GM19324 (cell line): ENCODE measurements around the gene MAP1B.
"Not testable (repeated sequence)": the region's sequence is repeated elsewhere in the genome, so short reads cannot be mapped to it uniquely, and the experiment has no call there.

Experiments
- ATAC-seq: cut with Tn5 transposase; IDR thresholded peaks from one replicate; pipeline ENCODE4 v1.9.1; 2021; ENCODE audit warnings: mild to moderate bottlenecking, moderate library complexity; ENCODE audit not compliant: unreplicated experiment, low FRiP score

Gene MAP1B

DNA sequence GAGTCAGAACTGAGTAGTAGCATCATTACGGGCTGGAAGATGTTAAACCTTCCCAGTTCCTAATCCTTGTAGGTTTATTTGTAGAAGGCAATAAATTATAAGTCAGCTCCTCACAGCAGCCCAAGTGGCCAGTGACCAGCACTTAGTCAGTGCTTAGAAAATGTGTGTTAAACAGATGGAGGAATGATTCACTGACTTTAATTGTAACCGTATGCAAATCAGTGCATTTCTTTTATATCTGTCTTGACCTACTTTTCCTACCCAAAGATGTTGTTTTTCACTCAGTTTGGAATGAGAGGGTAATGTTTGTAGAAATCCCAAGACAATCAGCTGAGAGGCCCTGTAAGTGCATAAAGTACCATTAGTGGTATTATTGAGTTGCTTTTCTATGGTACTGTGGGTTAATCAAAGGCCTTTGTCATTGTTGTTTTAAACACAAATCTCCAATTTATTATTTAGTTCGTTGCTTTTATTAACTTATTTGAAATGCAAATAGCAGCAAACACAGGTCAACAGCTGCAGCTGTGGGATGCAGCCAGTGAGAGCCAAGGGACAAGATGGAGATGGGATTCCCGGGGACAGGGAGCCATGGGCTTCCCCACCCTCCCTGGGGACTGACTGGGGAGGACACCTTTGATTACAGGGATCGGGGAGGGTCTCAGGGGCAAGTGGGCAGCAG is 49.8 kb downstream of the MAP1B start:
- no peak for ATAC-seq

DNA sequence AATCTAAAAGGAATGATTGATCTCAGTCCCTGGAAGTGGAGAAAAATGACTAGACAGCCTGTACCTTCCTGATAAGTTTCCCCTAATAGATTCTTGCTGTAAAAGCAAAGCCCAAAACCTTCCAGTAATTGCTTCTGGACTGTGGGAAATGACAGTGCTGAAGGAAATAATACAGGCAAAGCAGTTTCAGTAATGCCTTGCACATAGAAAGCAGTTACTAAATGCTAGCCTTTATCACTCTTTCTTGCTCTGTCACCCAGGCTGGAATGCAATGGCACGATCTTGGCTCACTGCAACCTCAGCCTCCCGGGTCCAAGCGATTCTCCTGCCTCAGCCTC is 50.3 kb downstream of the MAP1B start:
- no peak for ATAC-seq

DNA sequence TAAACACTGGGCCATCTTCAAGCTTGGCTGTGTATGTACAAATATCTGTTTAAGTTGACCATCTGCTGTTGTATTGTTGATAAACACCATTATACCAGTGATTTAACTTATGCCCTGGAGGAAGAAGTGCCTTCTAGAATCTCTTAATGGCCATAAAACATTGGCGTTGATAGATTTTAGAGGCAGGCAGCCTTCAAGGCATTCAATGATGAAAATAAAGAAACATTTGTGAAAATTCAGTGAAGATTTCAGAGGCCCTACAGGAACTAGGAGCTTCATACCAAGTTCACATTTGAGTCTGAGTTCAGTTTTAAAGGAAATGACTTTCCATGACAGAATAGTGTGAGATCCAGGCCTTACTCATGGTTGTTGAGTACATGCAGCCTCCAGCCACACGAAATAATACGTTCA is 52.2 kb downstream of the MAP1B start:
- ATAC-seq: no peak

DNA sequence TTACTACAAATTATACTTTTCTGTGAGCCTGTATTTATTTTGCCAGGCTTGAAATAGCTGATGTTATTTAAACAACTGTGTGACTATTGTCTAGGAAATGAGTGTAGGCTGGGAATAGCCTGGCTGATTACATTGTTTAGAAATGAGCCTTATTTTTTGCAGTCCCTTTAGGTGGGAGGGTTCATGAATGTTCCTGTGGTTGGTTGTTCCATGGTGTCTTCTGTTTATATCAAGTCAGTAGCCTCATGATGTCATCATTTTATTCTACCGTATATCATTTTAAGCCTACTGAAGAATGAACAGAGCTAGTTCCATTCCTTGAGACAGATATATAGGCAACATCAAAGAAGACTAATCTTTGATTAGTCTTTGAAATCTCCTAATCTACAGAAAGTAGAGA is 53.1 kb downstream of the MAP1B start:
- no peak for ATAC-seq

DNA sequence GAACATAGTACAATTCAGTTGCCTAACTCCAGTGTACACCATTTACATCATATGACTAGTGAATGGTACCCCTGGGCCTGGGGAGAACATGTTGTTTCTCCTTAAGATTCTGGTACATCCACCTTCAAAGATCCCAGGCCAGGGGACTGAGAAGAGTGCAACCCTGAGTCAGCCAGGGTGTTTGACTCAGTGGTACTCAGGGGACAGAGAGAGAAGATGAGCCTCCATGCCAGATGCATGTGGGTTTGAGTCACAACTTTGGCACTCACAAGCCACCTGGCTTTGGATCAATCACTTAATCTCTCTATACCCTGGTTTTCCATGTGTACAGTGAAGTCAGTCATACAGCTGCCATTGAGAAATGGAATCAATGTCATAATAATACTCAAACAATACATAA is 53.7 kb downstream of the MAP1B start:
- no peak for ATAC-seq

DNA sequence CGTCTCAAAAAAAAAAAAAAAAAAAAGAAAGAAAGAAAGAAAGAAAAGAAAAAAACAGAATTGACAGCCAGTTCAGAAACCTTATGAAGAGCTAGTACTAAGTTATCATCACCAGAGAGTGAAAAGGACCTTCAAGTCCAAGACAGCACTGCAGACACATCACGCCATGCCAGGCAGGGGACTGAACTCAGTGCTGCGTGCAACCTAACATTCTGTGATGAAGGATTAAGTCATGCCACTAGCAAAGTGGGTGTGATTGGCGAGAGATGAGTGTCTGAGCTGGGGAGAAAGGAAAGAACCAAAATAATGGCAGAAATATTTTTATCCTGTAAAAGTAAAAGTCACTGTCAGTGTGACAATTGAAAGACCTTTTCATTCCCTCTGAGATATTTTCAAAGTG is 54.7 kb downstream of the MAP1B start:
- no peak for ATAC-seq

DNA sequence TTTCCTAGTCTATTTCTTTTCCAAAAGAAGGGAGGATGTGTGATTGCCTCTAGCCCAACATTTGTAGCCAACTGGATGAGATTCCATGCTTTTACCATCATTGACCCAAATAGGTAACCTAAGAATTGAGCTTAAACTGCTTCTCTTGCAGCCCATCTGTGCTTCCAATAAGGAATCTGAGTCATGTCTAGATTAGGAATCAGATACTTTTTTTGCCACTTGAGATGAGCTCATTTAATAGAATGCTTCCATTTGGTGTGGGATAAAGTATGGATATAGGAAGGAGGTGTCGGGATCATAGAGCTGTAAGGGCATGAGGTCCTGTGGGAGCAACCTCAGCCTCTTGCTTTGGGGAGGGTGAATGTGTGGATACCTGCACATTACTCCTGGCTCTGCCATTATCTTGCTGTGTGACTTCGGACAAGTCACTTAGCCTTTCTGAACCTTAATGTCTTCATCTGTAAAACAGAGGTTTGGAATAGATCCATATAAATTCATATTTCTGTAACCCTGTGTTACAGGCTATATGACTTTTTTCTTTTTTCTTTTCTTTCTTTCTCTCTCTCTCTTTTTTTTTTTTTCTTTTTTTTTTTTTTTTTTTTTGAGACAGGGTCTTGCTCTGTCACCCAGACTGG is 56.2 kb downstream of the MAP1B start:
- ATAC-seq: no peak

DNA sequence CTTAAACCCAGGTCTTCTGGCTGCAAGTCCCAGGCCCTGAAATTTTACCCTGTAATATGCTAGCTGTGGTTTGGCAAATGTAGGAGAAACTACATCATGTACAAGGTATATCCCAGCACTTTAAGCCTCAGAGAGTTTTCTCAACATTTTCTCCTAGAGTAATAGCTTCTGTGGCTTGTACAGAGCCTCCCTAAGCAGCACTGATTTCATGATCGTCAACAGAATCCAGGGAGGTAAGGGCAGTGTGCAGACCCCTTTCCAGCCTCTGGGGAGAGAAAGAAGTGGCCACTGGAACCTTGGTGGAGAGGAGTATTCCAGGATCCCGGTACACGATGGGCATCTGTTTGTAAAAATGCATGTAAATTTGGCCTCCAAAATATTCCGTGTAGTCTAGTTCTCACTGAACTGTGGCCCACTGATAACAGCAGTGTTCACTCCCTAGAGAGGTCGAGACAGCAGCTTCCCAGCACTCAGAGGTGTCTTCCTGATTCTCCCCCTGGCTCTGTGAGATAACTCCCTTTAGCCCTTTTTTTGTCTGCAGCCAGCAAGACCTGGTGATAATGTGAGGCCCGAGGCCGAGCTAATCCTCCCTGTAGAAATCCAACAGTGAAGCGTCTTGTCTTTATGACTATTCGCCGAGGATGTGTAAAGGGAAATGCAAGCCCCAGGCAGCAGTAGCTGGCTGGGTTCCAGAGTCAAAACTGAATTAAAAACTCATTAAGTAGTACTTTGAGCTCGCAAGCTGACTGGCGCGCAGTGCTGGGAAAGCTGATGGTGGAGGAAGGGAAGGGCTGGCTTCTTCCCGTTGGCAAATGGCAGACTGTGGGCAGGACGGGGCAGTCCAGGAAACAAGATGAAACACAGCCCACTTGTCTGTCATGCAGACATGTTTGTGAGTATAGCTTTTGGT is 59.0 kb downstream of the MAP1B start:
- ATAC-seq: no peak

DNA sequence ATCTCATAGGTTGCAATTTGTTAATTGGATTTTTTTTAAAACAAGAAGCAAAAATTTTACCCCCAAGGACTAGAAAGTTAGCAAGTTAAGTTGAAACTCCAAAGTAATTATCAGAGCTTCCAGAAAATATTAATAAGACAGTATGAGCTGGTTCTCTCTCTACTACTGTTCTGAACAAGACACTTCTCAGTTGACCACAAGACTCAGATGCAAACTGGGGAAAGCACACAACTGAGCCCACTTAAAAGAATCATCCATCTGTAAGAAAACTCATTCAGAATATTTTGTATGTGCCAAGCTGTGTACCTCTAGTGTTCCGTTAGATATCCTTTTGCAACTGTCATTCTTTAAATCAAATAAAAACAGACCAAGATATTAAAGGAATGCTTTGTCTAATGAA is 60.0 kb downstream of the MAP1B start:
- ATAC-seq: no peak

DNA sequence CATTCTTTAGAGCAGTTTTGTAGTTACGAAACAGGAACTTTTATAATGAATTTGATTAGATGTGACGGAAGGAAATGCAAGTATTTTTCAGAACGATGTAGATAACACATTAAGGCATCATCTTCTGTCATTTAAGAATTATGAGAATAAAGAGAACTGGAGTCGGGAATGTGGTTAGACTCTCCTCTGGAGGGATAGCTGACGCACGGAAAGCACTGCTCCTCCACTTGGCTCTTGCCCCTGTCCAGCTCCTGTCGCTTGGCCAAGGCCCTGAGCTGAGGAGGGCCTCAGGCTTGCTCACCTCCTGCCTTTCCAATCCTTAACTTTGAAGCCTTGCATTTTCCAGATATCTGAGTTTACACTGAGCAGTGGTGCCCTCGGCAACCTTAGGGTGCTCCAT is 60.5 kb downstream of the MAP1B start:
- ATAC-seq: no peak

DNA sequence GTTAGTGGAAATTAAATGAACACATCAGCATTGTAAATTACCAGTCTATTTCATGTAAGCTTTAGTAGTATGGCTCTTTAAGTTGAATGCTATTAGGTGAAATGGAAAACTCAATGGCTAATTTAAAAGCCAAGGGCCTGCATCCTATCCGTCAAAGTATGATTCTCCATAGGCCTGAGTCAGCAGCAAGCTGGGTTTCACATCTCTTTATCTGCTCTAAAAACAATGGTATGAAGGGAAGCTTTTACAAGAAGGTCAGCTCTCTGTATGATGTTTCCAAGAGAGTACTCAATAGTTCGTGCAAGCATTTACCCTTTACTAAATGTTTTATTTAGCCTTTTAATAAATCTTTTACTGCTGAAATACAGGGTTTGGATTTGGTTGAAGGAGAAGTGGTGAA is 62.8 kb downstream of the MAP1B start:
- no peak for ATAC-seq

DNA sequence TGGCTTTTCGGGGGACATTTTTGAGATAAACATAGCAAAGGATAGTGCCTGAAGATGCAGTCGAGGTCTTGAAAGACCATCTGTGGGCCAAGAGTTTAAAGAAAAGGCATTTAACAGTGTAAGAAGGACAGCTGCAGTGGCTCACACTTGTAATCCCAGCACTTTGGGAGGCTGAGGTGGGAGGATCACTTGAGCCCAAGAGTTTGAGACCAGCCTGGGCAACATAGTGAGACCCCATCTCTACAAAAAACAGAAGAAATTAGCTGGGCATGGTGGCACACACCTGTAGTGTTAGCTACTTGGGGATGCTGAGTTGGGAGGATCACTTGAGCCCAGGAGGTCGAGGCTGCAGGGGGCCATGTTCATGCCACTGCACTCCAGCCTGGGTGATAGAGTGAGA is 63.9 kb downstream of the MAP1B start:
- not testable (repeated sequence) for ATAC-seq

DNA sequence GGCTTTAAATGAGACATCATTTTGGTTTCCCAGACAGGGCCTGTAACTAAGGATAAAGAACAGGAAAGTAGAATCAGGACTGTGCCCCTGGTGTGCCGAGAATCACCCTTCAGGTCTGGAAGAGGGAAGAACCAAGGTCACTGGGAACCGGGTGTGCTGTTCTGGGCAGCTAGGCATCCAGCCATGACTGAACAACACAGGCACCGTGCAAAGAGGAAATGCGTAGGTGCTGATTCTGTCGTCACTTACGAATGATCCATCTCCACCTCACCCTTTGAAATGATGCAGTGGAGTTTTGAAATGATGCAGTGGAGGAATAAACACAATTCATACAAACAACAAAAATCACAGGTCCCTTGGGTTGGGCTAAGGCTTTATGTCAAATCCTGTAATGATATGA is 64.4 kb downstream of the MAP1B start:
- no peak for ATAC-seq

DNA sequence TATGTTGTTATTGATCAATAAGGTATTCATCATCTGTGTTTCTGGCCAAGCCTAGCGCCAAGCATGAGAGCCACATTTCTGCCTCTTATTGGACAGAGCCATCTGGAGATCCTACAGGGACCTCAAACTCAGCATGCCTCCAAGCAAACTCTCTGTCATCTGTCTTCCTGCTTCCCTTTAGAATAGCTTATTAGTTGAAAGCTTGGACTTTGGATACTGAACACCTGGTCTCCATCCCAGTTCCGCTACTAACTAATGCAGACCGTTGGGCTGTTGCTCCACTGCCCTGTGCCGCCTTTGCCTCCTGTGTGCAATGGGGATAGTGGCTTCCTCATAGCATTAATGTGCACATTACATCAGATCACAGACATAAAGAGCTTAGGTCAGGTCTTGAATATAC is 65.5 kb downstream of the MAP1B start:
- no peak for ATAC-seq

DNA sequence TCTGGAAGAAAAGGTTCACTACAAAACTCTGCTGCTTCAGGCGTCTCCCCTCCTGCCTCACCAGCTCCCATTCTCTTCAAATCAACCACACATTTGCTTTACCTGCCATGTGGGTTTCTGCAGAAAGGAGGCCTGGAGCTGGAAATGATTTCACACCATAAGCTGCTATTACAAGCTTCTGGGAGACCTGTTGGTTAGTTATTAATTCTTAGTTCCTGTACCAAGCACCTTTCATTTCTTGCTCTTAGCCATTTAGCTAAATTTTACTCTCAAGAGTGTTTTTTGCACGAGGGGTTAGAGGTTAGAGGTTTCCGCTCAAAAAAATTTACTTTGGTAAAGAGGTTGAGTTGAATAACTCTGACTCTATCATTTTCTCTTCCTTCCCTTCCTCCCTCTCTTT is 70.3 kb downstream of the MAP1B start:
- no peak for ATAC-seq

DNA sequence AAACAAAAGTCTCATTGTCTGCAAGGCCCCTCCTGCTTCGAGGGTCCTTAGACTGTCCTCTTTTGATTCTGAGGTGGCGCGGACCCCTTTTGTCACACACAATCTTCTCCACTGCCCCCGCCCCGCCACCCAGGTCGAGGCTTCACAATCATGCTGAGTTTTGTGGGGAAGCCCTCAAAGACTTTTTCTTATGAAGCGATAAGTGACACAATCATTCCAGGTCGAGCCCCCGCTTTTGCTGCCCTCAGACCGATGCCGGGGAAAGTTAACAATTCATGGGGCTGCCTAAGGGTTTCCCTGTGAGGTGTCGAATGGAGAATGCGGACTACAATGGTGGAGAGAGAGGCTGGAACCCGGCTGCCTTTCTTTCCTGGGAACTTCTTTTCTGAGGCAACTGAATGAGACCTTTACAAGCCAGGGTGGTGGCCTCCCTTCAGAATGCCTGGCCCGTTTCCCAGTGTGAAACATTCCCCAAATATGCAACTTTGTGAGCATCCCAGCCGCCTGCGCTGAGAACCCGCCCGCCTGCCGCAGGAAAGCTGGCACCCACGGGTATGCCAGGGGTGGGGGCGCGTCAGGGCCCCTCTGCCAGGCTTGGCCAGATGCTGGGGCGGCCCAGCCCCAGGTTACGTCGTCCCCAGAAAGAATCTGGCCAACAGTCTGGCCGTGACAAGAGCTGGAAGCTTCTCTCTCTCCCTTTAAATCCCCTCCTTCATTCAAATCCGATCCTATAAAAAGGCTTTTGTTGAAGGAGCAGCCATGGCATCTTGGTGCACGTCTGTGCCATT is 71.9 kb downstream of the MAP1B start:
- no peak for ATAC-seq

DNA sequence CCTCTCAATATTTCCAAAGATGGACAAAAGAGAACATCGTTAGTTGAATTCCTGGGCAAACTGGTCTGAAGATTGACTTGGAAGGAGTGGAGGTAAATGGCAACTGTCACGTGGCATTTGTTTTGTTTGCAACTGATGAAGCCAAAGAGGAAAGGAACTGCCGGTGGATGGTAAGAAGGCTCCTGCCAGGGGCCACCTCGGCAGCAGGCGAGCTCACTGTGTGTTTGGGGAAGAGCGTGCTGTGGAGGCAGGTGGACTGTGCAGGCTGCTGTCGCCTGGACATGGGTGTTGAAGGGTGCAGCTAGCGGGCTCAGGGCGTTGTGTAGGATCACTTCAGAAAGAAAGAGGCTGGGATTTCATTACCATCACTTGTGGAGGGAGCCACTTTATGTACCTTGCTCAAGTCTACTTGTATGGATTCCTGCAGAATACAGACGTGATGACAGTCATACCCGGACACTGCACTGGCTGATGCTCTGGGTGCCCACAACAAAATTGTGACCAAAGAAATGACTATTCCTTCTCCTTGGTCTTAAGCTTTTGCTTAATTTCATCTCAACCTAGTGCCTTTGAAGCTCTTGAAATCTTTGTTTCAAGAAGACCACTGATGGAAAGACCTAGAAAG is 72.7 kb downstream of the MAP1B start:
- no peak for ATAC-seq

DNA sequence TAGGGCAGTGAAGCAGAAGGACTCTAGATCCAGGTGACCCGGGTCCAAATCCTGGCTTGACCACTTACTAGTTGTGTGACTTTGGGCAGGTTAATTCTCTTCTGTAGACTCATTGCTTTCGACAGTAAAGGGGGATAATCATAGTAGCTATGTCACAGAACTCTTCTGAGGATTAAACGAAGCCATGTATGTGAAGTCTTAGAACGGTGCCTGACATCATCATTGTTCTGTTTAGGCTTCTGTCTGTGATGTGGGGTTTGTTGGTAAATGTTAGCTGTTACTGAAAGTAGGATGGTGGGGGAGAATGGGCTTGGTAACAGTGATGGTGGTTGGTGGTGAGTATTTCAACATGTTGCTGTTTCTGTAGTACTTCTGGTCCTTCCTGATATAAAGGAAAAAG is 73.7 kb downstream of the MAP1B start:
- ATAC-seq: no peak

DNA sequence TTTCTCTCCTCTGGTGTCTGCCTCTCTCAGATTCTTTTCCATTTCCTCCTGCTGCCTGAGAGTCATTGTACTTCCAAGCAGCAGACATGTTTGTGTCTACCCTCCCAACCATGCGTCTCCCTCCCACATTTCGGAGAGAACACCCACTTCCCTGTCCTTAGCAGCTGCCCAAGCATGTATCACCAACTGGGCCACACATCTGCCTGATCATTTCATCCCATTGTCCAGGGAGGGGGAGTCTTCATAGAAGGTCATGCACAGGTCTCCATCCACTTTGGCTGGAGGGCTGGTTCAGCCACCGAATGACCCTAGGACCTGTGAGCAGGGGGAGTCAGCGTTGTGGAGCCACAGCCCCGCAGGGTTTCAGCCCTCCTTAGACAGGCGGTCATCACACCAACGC is 75.4 kb downstream of the MAP1B start:
- no peak for ATAC-seq

DNA sequence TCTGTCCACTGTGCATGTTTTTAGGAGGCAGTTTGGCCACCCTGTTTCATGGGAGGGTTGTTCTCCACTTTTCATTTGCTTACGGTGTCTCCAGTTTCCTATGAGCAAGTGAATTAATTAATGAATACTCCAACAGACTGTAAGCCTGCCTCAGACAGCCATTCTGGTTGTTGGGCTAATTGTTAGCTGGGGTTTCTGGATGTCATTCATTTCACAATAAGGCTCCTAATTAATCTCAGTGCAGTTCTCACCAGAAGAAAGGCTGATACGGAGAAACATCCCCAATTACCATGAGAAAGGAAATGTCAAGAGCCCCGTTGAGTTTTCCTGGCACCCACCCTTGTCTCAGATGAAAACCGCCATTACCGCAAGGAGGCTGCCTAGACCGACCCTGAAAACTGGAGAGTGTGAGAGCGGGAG is 75.8 kb downstream of the MAP1B start:
- ATAC-seq: no peak
